Measurements from ENCODE around the gene ZNF185. TPM values are rescaled to one million over a fixed set of nuclear protein-coding genes. Genes with fewer than 3 reads are reported as not detected.

ZNF185 gene
- total and polyA plus RNA-seq, 5 donors from 2014 or later: 1.1 to 4.4 (median 2.3) TPM

DNA sequence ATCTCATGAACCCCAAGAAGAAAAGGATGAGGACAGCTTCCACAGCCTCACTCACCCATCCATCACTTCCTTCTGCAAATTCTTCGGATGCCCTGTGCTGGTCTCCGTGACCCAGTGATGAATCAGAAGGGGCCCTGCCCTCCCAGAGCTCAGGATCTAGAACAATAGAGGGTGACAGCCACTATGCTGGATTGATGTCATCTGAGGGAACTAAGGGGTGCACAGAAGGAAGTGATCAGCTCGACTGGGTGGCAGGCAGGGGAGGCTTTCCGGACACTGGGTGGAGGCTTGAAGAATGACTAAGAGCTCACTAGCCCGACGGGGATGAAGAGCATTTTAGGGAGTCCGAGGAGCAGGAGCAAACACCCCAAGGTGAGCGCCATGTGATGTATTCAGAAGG, 1.4 kb upstream of the ZNF185 start:
- ATAC-seq (ENCODE audit: low read depth in 2 of 2) (no peak), DNase-seq (no peak)
- no peak overlapping the region for H3K27ac Mint-ChIP-seq
- Histone ChIP-seq H3K36me3 (ENCODE audit: control insufficient read depth, insufficient read depth, low read length) (no peaks in the 10 kb centered on the region), H3K4me3 (ENCODE audit: low read depth, low read length) (no peak overlapping the region), H3K4me1 (ENCODE audit: control insufficient read depth, insufficient read depth, low read length, poor library complexity, severe bottlenecking) (no peaks in the 10 kb centered on the region), H3K9me3 (ENCODE audit: control insufficient read depth in 2 of 2, low read length in 2 of 2) (no peaks in the 10 kb centered on the region), H3K27me3 (ENCODE audit: control insufficient read depth, insufficient read depth, low read length) (no peaks in the 10 kb centered on the region), H3K27ac (ENCODE audit: insufficient read depth, low read length, poor library complexity, severe bottlenecking) (no peak overlapping the region)
- H3K9me3 Mint-ChIP-seq: peaks cover 0 to 2% (median 0%) of the 10 kb centered on the region in 7 donors
- peaks cover 0 to 4% (median 1%) of the 10 kb centered on the region in 4 donors for H3K4me1 Mint-ChIP-seq
- H3K27me3 Mint-ChIP-seq: peaks cover 8% of the 10 kb centered on the region
- H3K36me3 Mint-ChIP-seq: no peaks in the 10 kb centered on the region
- no peak overlapping the region for H3K4me3 Mint-ChIP-seq

DNA sequence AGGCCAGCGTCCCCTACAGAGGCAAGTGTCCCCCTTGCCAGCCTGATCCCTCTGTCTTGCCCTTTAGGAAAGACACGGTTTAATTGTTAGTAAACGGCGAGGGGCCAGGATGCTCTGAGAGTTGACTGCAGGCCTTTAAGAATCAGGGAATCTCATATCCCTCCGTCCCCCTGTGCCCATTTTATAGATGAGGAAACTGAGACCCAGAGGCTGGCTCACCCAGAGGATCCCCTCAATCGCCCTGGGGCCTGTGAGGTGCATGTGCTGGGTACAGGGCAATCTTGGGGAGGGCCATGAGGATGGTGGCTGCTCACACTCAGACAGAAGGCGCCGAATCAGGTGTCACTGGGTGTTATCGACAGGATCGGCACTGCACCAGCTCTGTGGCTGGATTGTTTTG, 575 bp downstream of the ZNF185 start:
- Mint-ChIP-seq H3K4me3 (no peak overlapping the region), H3K9me3 (peaks cover 0 to 2% (median 0%) of the 10 kb centered on the region in 7 donors), H3K27me3 (peaks cover 5% of the 10 kb centered on the region), H3K36me3 (no peaks in the 10 kb centered on the region), H3K4me1 (peaks cover 0 to 4% (median 1%) of the 10 kb centered on the region in 4 donors), H3K27ac (no peak overlapping the region)
- Histone ChIP-seq H3K4me3 (ENCODE audit: low read depth, low read length) (no peak overlapping the region), H3K4me1 (ENCODE audit: control insufficient read depth, insufficient read depth, low read length, poor library complexity, severe bottlenecking) (no peaks in the 10 kb centered on the region), H3K9me3 (ENCODE audit: control insufficient read depth in 2 of 2, low read length in 2 of 2) (no peaks in the 10 kb centered on the region), H3K27me3 (ENCODE audit: control insufficient read depth, insufficient read depth, low read length) (no peaks in the 10 kb centered on the region), H3K36me3 (ENCODE audit: control insufficient read depth, insufficient read depth, low read length) (no peaks in the 10 kb centered on the region), H3K27ac (ENCODE audit: insufficient read depth, low read length, poor library complexity, severe bottlenecking) (no peak overlapping the region)
- DNase-seq: no peak
- no peak for ATAC-seq (ENCODE audit: low read depth in 2 of 2)

DNA sequence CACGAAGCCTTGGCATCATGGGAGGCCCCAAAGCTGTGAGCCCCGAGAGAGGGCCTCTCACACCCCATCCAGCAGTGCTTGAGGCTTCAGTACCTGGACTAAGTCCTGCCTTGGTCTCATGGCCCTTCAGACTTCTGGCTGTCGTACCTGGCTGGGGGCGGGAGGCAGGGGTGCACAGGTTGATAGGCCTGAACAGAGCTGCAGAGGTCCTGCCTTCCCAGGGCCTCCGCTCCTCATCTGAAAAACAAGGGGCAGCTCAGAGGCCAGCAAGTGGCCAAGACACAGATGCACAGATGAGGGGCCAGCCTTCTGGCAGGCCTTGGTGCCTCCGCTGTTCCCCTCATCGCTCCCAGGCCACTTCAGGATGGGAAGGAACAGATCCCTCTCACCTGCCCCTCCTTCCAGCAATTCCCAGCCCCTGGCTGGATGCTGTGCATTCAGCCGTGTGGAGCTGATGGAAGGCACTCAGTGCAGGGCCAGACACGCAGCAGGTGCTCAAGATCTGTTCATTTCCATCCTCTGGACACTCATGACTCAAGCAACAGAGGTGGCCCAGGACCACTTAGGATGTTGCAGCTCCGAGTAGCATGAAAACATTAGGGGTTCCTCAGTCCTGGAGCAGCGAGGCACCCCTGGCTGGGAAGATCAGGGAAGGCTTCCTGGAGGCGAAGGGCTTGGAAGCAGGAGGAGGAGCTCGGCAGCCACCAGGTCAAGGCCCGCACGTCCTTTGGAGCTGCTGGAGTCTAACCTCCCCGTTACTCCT, 1.4 kb downstream of the ZNF185 start:
- peaks cover 5% of the 10 kb centered on the region for H3K27me3 Mint-ChIP-seq
- DNase-seq (no peak), ATAC-seq (ENCODE audit: low read depth in 2 of 2) (no peak)
- no peaks in the 10 kb centered on the region for H3K4me1 ChIP-seq (ENCODE audit: control insufficient read depth, insufficient read depth, low read length, poor library complexity, severe bottlenecking)
- no peak overlapping the region for H3K27ac ChIP-seq (ENCODE audit: insufficient read depth, low read length, poor library complexity, severe bottlenecking)
- no peaks in the 10 kb centered on the region for H3K27me3 ChIP-seq (ENCODE audit: control insufficient read depth, insufficient read depth, low read length)
- H3K36me3 Mint-ChIP-seq: no peaks in the 10 kb centered on the region
- no peaks in the 10 kb centered on the region for H3K9me3 ChIP-seq (ENCODE audit: control insufficient read depth in 2 of 2, low read length in 2 of 2)
- no peak overlapping the region for H3K4me3 Mint-ChIP-seq
- H3K27ac Mint-ChIP-seq: no peak overlapping the region
- no peak overlapping the region for H3K4me3 ChIP-seq (ENCODE audit: low read depth, low read length)
- no peaks in the 10 kb centered on the region for H3K36me3 ChIP-seq (ENCODE audit: control insufficient read depth, insufficient read depth, low read length)
- H3K9me3 Mint-ChIP-seq: peaks cover 0 to 2% (median 0%) of the 10 kb centered on the region in 7 donors
- peaks cover 0 to 4% (median 1%) of the 10 kb centered on the region in 4 donors for H3K4me1 Mint-ChIP-seq

DNA sequence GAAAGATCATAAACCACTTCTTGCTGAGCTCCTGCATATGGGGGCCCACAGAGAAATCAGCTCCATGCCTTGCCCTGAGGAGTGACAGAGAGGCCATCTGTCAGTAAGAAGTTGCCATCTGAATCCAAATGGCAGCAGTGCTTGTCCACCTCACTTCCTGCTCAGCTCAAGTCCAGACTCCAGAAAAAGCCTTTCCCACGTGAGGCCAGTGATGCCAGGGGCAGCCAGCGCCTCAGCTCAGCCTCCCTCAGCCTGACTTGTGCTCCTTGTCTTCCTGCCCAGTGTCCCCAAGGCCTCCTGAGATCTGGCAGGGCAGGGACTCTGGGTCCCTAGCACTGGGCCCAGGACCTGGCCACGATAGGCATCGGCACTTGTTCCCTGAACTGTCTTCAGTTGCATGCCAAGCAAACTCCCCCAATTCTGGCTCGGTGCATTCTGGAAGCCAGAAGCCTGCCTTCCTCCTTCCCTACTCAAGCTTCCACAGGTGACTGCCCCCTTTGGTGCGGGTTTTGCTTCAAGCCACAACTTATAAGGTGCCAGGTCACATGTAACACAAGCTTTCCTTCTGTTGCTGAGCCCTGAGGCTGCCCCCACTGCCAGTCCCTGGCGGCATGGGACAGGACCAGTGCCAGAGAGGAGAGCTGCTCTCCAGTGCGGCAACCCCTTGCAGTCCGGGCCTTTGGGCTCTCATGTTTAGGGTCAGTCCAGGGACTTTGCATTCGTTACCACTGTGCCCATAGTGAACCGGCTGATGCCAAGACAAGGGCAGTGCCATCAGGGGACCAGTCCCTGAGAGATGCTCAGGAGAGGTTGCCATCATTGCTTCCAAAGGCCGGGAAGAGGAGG, 2.2 kb downstream of the ZNF185 start:
- H3K4me3 ChIP-seq (ENCODE audit: low read depth, low read length): no peak overlapping the region
- no peaks in the 10 kb centered on the region for H3K36me3 ChIP-seq (ENCODE audit: control insufficient read depth, insufficient read depth, low read length)
- ATAC-seq (ENCODE audit: low read depth in 2 of 2): no peak
- no peaks in the 10 kb centered on the region for H3K4me1 ChIP-seq (ENCODE audit: control insufficient read depth, insufficient read depth, low read length, poor library complexity, severe bottlenecking)
- H3K4me3 Mint-ChIP-seq: no peak overlapping the region
- no peak overlapping the region for H3K27ac Mint-ChIP-seq
- no peaks in the 10 kb centered on the region for H3K36me3 Mint-ChIP-seq
- peaks cover 5% of the 10 kb centered on the region for H3K27me3 Mint-ChIP-seq
- no peak overlapping the region for H3K27ac ChIP-seq (ENCODE audit: insufficient read depth, low read length, poor library complexity, severe bottlenecking)
- DNase-seq: no peak
- no peaks in the 10 kb centered on the region for H3K9me3 ChIP-seq (ENCODE audit: control insufficient read depth in 2 of 2, low read length in 2 of 2)
- no peaks in the 10 kb centered on the region for H3K27me3 ChIP-seq (ENCODE audit: control insufficient read depth, insufficient read depth, low read length)
- H3K9me3 Mint-ChIP-seq: peaks cover 0 to 2% (median 0%) of the 10 kb centered on the region in 7 donors
- peaks cover 0 to 4% (median 1%) of the 10 kb centered on the region in 4 donors for H3K4me1 Mint-ChIP-seq

DNA sequence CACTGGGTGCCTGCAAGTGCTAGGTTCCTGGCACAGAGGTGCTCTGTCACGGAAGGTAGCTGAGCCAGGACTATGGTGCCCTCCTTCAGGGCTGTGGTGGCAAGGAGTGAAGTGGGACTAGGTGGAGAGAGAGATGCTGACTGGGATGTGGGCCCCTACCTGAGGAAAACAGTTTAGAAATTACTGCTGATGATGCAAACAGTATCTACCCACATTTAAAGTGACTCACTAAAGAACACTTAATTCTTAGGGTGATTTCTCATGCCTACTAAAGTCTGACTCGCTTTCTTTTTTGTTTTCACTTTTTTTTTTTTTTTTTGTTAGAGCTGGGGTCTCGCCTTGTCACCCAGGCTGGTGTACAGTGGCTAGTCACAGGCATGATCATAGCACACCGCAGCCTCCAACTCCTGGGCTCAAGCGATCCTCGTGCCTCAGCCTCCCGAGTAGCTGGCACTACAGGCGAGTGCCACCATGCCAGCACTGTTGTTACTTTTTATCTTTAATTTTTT, 3.1 kb downstream of the ZNF185 start:
- H3K4me1 ChIP-seq (ENCODE audit: control insufficient read depth, insufficient read depth, low read length, poor library complexity, severe bottlenecking): no peaks in the 10 kb centered on the region
- no peaks in the 10 kb centered on the region for H3K36me3 Mint-ChIP-seq
- H3K27me3 ChIP-seq (ENCODE audit: control insufficient read depth, insufficient read depth, low read length): no peaks in the 10 kb centered on the region
- peaks cover 4% of the 10 kb centered on the region for H3K27me3 Mint-ChIP-seq
- no peak for ATAC-seq (ENCODE audit: low read depth in 2 of 2)
- DNase-seq: no peak
- H3K36me3 ChIP-seq (ENCODE audit: control insufficient read depth, insufficient read depth, low read length): no peaks in the 10 kb centered on the region
- H3K4me1 Mint-ChIP-seq: peaks cover 0 to 4% (median 1%) of the 10 kb centered on the region in 4 donors
- no peak overlapping the region for H3K4me3 Mint-ChIP-seq
- no peak overlapping the region for H3K27ac ChIP-seq (ENCODE audit: insufficient read depth, low read length, poor library complexity, severe bottlenecking)
- H3K9me3 ChIP-seq (ENCODE audit: control insufficient read depth in 2 of 2, low read length in 2 of 2): no peaks in the 10 kb centered on the region
- H3K4me3 ChIP-seq (ENCODE audit: low read depth, low read length): no peak overlapping the region
- no peak overlapping the region for H3K27ac Mint-ChIP-seq
- H3K9me3 Mint-ChIP-seq: no peaks in the 10 kb centered on the region

DNA sequence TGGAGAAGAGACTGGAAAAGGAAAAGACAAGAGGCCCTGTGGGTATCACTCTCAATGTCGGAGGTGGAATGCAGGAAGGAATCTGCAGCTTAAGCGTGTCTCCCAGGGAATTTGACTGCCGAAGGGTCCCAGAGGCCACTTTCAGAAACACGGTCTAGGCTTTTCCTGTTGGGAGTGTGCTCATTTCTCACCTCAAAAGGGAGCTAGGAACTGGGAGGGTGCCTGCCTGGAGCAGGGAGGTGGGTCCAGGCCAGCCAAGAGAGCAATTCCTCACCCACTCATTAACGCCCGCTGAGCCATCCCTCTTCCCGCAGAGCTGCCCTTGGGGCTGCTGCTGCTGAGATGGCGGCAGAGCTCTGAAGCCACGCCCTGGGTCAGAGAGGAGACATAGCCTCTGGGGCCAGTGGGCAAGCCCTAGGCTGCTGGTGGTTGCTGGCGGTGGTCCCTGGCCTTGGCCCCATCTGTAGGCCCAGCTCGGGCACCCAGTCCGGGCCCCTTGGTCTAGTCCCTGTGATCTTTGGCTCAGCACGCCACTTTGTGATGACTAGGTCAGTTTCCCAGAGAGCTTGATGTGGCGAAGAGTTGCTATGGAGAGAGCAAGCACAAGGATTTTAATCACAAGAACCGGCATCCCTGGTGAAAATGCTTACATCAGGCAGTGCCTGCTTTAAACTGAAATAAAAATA, 4.1 kb downstream of the ZNF185 start:
- H3K4me3 ChIP-seq (ENCODE audit: low read depth, low read length): no peak overlapping the region
- no peaks in the 10 kb centered on the region for H3K27me3 ChIP-seq (ENCODE audit: control insufficient read depth, insufficient read depth, low read length)
- Mint-ChIP-seq H3K27ac (no peak overlapping the region), H3K4me1 (peaks cover 0 to under 1% (median 0%) of the 10 kb centered on the region in 4 donors), H3K27me3 (no peaks in the 10 kb centered on the region), H3K9me3 (no peaks in the 10 kb centered on the region), H3K4me3 (no peak overlapping the region), H3K36me3 (no peaks in the 10 kb centered on the region)
- no peaks in the 10 kb centered on the region for H3K4me1 ChIP-seq (ENCODE audit: control insufficient read depth, insufficient read depth, low read length, poor library complexity, severe bottlenecking)
- ATAC-seq (ENCODE audit: low read depth in 2 of 2) (no peak), DNase-seq (no peak)
- H3K36me3 ChIP-seq (ENCODE audit: control insufficient read depth, insufficient read depth, low read length): no peaks in the 10 kb centered on the region
- no peaks in the 10 kb centered on the region for H3K9me3 ChIP-seq (ENCODE audit: control insufficient read depth in 2 of 2, low read length in 2 of 2)
- no peak overlapping the region for H3K27ac ChIP-seq (ENCODE audit: insufficient read depth, low read length, poor library complexity, severe bottlenecking)

DNA sequence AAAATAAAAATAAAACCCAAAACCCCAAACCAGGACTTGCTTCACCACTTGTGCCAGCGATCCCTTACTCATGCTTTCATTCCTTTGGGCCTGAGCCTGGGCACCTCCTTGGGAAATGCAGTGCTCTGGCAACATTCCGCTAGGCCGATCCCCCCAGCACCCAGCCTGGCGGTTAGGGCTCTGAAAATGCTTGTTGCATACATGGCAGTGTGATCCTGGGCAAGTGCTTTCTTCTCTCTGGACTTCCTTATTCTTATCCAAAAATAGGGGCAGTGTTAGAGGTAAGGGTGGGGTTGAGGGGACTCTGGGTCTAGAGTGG, 4.6 kb downstream of the ZNF185 start:
- Mint-ChIP-seq H3K4me1 (no peaks in the 10 kb centered on the region), H3K9me3 (no peaks in the 10 kb centered on the region), H3K4me3 (no peak overlapping the region), H3K27me3 (no peaks in the 10 kb centered on the region), H3K36me3 (no peaks in the 10 kb centered on the region), H3K27ac (no peak overlapping the region)
- H3K27me3 ChIP-seq (ENCODE audit: control insufficient read depth, insufficient read depth, low read length): no peaks in the 10 kb centered on the region
- no peaks in the 10 kb centered on the region for H3K9me3 ChIP-seq (ENCODE audit: control insufficient read depth in 2 of 2, low read length in 2 of 2)
- H3K36me3 ChIP-seq (ENCODE audit: control insufficient read depth, insufficient read depth, low read length): no peaks in the 10 kb centered on the region
- H3K27ac ChIP-seq (ENCODE audit: insufficient read depth, low read length, poor library complexity, severe bottlenecking): no peak overlapping the region
- no peak for DNase-seq
- no peaks in the 10 kb centered on the region for H3K4me1 ChIP-seq (ENCODE audit: control insufficient read depth, insufficient read depth, low read length, poor library complexity, severe bottlenecking)
- no peak overlapping the region for H3K4me3 ChIP-seq (ENCODE audit: low read depth, low read length)
- ATAC-seq (ENCODE audit: low read depth in 2 of 2): no peak

Data from CD4-positive, CD25-positive, alpha-beta regulatory T cell (primary cell).